GM12891 (cell line): ENCODE data around the gene TREML4.
A peak's percentile ranks its signal among the peaks of the same experiment; 100 is the strongest.

ENCODE experiments used
- DNase-seq: peaks from one replicate; pipeline ENCODE4 v3.0.0; 2011; ENCODE audit warnings: low spot score; ENCODE audit not compliant: insufficient read length
- FAIRE-seq: peaks from 2 replicates; lab custom pipeline; 2011; peaks lifted over from hg19 to GRCh38; lab: Jason Lieb, UNC
- PAX5 ChIP-seq: IDR thresholded peaks from 2 replicates; pipeline ENCODE4 v1.6.1; 2011; ENCODE audit warnings: low read length, moderate library complexity, mild to moderate bottlenecking; ENCODE audit not compliant: insufficient read depth, severe bottlenecking
- POLR2A ChIP-seq: IDR thresholded peaks from 2 replicates; pipeline ENCODE4 v1.6.1; 2011; ENCODE audit warnings: low read depth, low read length, control low read depth
- POLR2AphosphoS5 ChIP-seq: IDR thresholded peaks from 2 replicates; pipeline ENCODE4 v1.6.1; 2011; ENCODE audit warnings: low read depth, low read length, control low read depth
- POU2F2 ChIP-seq: IDR thresholded peaks from 2 replicates; pipeline ENCODE4 v1.6.1; 2011; ENCODE audit warnings: low read depth, mild to moderate bottlenecking, control low read depth, low read length, moderate library complexity
- SPI1 ChIP-seq: IDR thresholded peaks from 2 replicates; pipeline ENCODE4 v1.6.1; 2011; ENCODE audit warnings: low read depth, low read length, control low read depth
- TAF1 ChIP-seq: IDR thresholded peaks from 2 replicates; pipeline ENCODE4 v1.6.1; 2011; ENCODE audit warnings: low read depth, low read length, control low read depth

TREML4 gene

GRCh38 chr6:41252401-41253169 lies 24.4 kb downstream of the TREML4 start:
- DNase-seq, result no peak
- no peak for FAIRE-seq
- TF ChIP-seq TAF1, result no peak
- TF ChIP-seq POLR2A, result no peak
- TF ChIP-seq POU2F2, result no peak
- no peak for TF ChIP-seq PAX5
- TF ChIP-seq SPI1, result no peak
- TF ChIP-seq POLR2AphosphoS5, result no peak

GRCh38 chr6:41255110-41255509 lies 27.0 kb downstream of the TREML4 start:
- no peak for TF ChIP-seq SPI1
- no peak for TF ChIP-seq POLR2A
- TF ChIP-seq POLR2AphosphoS5, result no peak
- no peak for TF ChIP-seq TAF1
- no peak for TF ChIP-seq POU2F2
- no peak for TF ChIP-seq PAX5
- no peak for FAIRE-seq
- DNase-seq, result no peak

- no peak for DNase-seq
- no peak for TF ChIP-seq TAF1
- TF ChIP-seq POU2F2, result no peak
- no peak for TF ChIP-seq POLR2AphosphoS5
- no peak for TF ChIP-seq PAX5
- peak; percentile 4; the same call in 1 of the 2 replicates for TF ChIP-seq SPI1
- TF ChIP-seq POLR2A, result no peak
- FAIRE-seq, result no peak
Measured at GRCh38 chr6:41255638-41256246, 27.6 kb downstream of the TREML4 start.

GRCh38 chr6:41256383-41256782 lies 28.2 kb downstream of the TREML4 start:
- peak; percentile 15 for DNase-seq
- peak; percentile 90 for FAIRE-seq
- TF ChIP-seq POLR2A (no peak), POU2F2 (no peak), PAX5 (no peak), TAF1 (no peak), POLR2AphosphoS5 (no peak), SPI1 (no peak)

GRCh38 chr6:41257369-41258195 lies 29.4 kb downstream of the TREML4 start:
- no peak for TF ChIP-seq PAX5
- no peak for TF ChIP-seq POLR2A
- no peak for TF ChIP-seq TAF1
- TF ChIP-seq SPI1, result no peak
- TF ChIP-seq POU2F2, result no peak
- no peak for TF ChIP-seq POLR2AphosphoS5
- DNase-seq (no peak), FAIRE-seq (peak; percentile 5)

GRCh38 chr6:41258196-41258493 lies 30.0 kb downstream of the TREML4 start:
- DNase-seq (no peak), FAIRE-seq (no peak)
- TF ChIP-seq POLR2A (no peak), PAX5 (no peak), POLR2AphosphoS5 (no peak), SPI1 (no peak), POU2F2 (no peak), TAF1 (no peak)

- DNase-seq (no peak), FAIRE-seq (no peak)
- TF ChIP-seq POLR2AphosphoS5, result no peak
- TF ChIP-seq PAX5, result no peak
- no peak for TF ChIP-seq POU2F2
- no peak for TF ChIP-seq TAF1
- TF ChIP-seq POLR2A, result no peak
- no peak for TF ChIP-seq SPI1
Measured at GRCh38 chr6:41262401-41262800, 34.3 kb downstream of the TREML4 start.

GRCh38 chr6:41263267-41263666 lies 35.1 kb downstream of the TREML4 start:
- FAIRE-seq (no peak), DNase-seq (no peak)

GRCh38 chr6:41266541-41266940 lies 38.4 kb downstream of the TREML4 start:
- FAIRE-seq, result no peak
- TF ChIP-seq POLR2AphosphoS5 (no peak), POU2F2 (no peak), TAF1 (no peak), POLR2A (no peak), PAX5 (no peak), SPI1 (no peak)
- no peak for DNase-seq

More at GRCh38 chr6:41263267-41263666, 35.1 kb downstream of the TREML4 start:
- TF ChIP-seq POLR2A (no peak), POU2F2 (no peak)

GRCh38 chr6:41268478-41268877 lies 40.3 kb downstream of the TREML4 start:
- no peak for DNase-seq
- TF ChIP-seq SPI1, result no peak
- TF ChIP-seq POLR2AphosphoS5, result no peak
- TF ChIP-seq TAF1, result no peak
- no peak for TF ChIP-seq POU2F2
- no peak for TF ChIP-seq POLR2A
- no peak for TF ChIP-seq PAX5
- no peak for FAIRE-seq
